ENCODE data around the gene SLC9A3.

Gene SLC9A3

GRCh38 chr5:532521-533242 lies 8.4 kb upstream of the SLC9A3 start:
- no peaks in the 10 kb centered on the region for H3K9me3 ChIP-seq (ENCODE audit: severe bottlenecking)
- no peak for ATAC-seq (ENCODE audit: low read depth)
- H3K4me3 ChIP-seq (ENCODE audit: severe bottlenecking): no peak overlapping the region
- DNase-seq (ENCODE audit: low spot score): peak; percentile 49
- no peaks in the 10 kb centered on the region for H3K36me3 ChIP-seq (ENCODE audit: low read depth)
- H3K27ac ChIP-seq (ENCODE audit: poor library complexity, severe bottlenecking): no peak overlapping the region
- no peak for TF ChIP-seq CTCF (IDR thresholded peaks at IDR 0.05; ENCODE audit: poor library complexity, severe bottlenecking)
- H3K27me3 ChIP-seq (ENCODE audit: insufficient read depth, poor library complexity, severe bottlenecking): peaks cover 59% of the 10 kb centered on the region
- no peaks in the 10 kb centered on the region for H3K4me1 ChIP-seq (ENCODE audit: insufficient read depth, poor library complexity, severe bottlenecking)

- DNase-seq (ENCODE audit: low spot score): no peak
- H3K4me3 ChIP-seq (ENCODE audit: severe bottlenecking): no peak overlapping the region
- H3K36me3 ChIP-seq (ENCODE audit: low read depth): no peaks in the 10 kb centered on the region
- H3K27ac ChIP-seq (ENCODE audit: poor library complexity, severe bottlenecking): no peak overlapping the region
- no peak for TF ChIP-seq CTCF (IDR thresholded peaks at IDR 0.05; ENCODE audit: poor library complexity, severe bottlenecking)
- H3K27me3 ChIP-seq (ENCODE audit: insufficient read depth, poor library complexity, severe bottlenecking): peaks cover 68% of the 10 kb centered on the region
- H3K4me1 ChIP-seq (ENCODE audit: insufficient read depth, poor library complexity, severe bottlenecking): no peaks in the 10 kb centered on the region
- no peaks in the 10 kb centered on the region for H3K9me3 ChIP-seq (ENCODE audit: severe bottlenecking)
- ATAC-seq (ENCODE audit: low read depth): no peak
These were observed 7.6 kb upstream of the SLC9A3 start for GRCh38 chr5:531749-532315.

GRCh38 chr5:531101-531748 lies 7.0 kb upstream of the SLC9A3 start:
- no peak for ATAC-seq (ENCODE audit: low read depth)
- no peaks in the 10 kb centered on the region for H3K36me3 ChIP-seq (ENCODE audit: low read depth)
- H3K4me1 ChIP-seq (ENCODE audit: insufficient read depth, poor library complexity, severe bottlenecking): no peaks in the 10 kb centered on the region
- no peak for TF ChIP-seq CTCF (IDR thresholded peaks at IDR 0.05; ENCODE audit: poor library complexity, severe bottlenecking)
- H3K9me3 ChIP-seq (ENCODE audit: severe bottlenecking): no peaks in the 10 kb centered on the region
- no peak overlapping the region for H3K27ac ChIP-seq (ENCODE audit: poor library complexity, severe bottlenecking)
- H3K4me3 ChIP-seq (ENCODE audit: severe bottlenecking): no peak overlapping the region
- DNase-seq (ENCODE audit: low spot score): no peak
- H3K27me3 ChIP-seq (ENCODE audit: insufficient read depth, poor library complexity, severe bottlenecking): peaks cover 74% of the 10 kb centered on the region

- no peak overlapping the region for H3K4me3 ChIP-seq (ENCODE audit: severe bottlenecking)
- DNase-seq (ENCODE audit: low spot score): no peak
- peaks cover 79% of the 10 kb centered on the region for H3K27me3 ChIP-seq (ENCODE audit: insufficient read depth, poor library complexity, severe bottlenecking)
- H3K9me3 ChIP-seq (ENCODE audit: severe bottlenecking): no peaks in the 10 kb centered on the region
- no peaks in the 10 kb centered on the region for H3K36me3 ChIP-seq (ENCODE audit: low read depth)
- no peak for TF ChIP-seq CTCF (IDR thresholded peaks at IDR 0.05; ENCODE audit: poor library complexity, severe bottlenecking)
- no peak overlapping the region for H3K27ac ChIP-seq (ENCODE audit: poor library complexity, severe bottlenecking)
- ATAC-seq (ENCODE audit: low read depth): no peak
- no peaks in the 10 kb centered on the region for H3K4me1 ChIP-seq (ENCODE audit: insufficient read depth, poor library complexity, severe bottlenecking)
These were observed 6.0 kb upstream of the SLC9A3 start for GRCh38 chr5:530001-530955.
